HG02938 (cell line): ENCODE data around the gene IL1R1.

Experiments
- ATAC-seq: cut with Tn5 transposase; IDR thresholded peaks from one replicate; pipeline ENCODE4 v1.9.1; 2021; ENCODE audit warnings: mild to moderate bottlenecking, moderate library complexity; ENCODE audit not compliant: unreplicated experiment

Gene IL1R1

DNA sequence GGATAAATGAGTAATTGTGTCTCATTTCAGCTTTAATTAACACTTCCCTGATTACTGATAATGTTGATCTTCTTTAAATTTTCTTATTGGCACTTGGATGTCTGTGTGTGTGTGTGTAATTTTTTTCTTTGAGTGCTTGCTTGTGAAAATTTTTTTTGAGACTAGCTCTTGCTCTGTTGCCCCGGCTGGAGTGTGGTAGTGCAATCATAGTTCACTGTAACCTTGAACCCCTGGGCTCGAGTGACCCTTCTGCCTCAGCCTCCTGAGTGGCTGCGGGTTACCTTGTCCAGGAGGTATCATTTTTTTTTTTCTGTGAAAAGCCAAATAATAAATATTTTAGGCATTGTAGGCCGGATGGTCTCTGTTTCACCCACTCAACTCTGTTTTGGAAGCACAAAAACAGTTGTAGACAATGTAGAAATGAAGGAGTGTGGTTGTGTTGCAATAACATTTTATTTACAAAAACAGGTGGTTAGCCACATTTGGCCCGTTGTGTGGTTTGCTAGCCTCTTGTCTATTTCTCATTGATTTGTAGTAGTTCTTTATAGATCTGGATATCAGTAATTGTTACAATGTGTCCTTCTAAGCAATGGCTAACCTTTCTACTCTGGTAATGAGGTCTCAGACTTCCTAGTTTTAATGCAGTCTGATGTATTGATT is 52.2 kb downstream of the IL1R1 start:
- ATAC-seq, result no peak

DNA sequence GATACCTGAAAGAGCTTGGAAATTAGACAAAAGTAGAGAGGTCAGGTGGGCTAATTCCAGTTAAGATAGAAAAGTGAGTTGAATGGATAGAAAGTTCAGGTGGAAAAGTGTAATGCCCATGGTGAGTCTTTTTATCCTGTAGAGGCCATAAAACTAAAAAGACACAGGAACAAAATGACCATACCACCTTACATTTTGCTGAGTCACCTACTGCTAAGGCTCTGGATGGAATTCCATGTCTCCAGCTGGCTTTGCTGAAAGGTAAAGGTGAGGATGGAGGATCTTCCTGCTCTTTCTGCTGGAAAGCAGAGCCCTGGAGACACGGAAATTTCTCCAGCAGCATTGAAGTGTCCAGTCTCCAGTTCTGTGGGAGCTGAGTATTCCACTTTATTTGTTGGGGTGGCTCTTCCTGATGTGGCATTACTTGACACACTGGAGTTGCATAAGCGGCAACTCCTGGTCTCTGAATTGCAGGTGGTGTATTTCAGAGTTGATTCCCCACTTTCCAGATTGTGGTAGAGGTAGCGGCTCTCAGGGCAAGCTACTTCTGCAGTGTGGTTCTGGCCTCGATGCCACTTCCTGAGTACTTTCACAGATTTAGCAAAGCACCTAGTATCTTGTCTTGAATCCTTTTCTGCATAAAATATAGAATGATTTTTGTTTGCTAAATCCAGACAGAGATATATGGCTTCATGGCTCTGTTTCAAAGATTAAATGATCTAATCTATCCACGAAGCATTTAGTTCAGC is 55.0 kb downstream of the IL1R1 start:
- no peak for ATAC-seq

DNA sequence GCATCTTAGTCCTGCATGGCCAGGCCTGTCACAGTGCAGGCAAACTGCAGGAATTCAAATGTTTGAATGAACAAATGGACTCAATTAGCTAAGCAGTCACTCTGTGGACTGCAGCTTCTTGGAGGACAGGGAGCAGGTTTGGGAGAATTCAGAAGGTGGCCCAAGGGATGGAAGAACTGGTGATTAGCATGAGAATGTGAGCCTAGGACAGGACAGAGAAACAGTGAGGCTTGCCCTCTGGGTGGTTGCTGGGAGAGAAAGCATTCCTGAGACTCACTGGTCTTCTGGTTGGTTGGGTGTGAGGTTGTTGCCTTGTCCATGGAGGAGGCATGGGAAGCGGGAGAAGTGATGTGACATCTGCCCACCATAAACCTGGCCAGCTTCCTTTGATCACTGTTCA is 58.0 kb downstream of the IL1R1 start:
- ATAC-seq, result no peak

GRCh38 chr2:102204638-102205037 is 62.1 kb downstream of the IL1R1 start:
- ATAC-seq, result no peak

GRCh38 chr2:102206666-102207341 is 64.3 kb downstream of the IL1R1 start:
- ATAC-seq, result no peak

GRCh38 chr2:102208774-102209173 is 66.2 kb downstream of the IL1R1 start:
- no peak for ATAC-seq

- ATAC-seq, result no peak
These were observed 66.9 kb downstream of the IL1R1 start for GRCh38 chr2:102209474-102209873.

DNA sequence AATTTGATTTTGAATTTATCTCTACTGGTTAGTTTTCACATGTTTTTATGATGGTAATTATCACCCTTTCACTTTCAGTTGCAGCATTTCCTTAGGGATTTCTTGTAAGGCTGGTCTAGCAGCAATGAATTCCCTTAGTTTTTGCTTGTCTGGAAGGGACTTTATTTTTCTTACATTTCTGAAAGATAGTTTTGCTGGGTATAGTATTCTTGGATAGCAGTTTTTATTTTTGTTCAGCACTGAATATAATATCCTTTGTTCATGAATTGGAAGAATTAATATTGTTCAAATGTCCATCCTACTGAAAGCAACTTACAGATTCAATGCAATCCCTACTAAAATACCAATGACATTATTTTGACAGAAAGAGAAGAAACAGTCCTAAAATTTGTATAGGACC is 74.5 kb downstream of the IL1R1 start:
- no peak for ATAC-seq

DNA sequence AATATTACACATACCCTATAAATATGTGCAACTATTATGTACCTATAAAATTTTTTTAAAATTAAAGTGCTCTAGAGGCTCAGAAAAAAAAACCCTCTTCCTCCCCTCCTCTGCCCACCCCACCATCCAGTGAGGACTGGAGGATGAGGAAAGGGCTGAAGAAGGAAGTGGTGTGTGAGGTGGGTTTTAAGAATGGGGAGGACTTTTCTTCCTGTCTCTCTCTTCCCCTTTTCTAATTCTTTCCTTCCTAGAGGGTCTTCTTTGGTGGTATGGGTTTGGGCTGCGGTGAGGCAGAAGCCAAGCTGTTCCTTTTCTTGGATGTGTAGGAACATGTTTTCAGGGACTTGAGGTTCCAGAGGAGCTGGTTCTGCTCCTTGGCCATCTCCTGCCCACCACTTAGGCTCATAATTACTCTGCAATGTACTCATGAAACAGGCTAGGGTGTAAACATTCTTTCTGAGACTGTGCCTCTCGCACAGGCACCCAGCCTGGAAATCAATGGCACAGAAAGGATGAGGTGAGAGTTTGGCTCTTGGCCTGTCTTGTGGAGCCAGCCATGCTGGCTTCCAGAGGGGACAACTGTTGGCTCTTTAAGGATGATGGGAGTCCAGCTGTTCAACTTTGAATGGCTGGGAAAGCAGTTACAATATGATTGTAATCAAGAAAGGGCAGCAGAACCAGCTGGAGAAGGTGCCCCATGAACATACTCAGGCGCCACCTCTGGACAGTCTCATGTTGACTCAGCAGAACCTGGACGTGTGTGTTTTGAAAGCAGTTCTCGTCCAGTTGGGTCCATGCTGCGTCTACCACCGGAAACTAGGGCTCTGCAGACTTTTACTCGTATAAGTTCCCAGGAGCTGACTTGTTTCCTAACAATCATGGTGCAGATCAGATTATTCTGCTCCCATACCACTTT is 82.5 kb downstream of the IL1R1 start:
- ATAC-seq, result no peak

- no peak for ATAC-seq
These were observed 83.6 kb downstream of the IL1R1 start for GRCh38 chr2:102226171-102226570.

- ATAC-seq, result no peak
These were observed 84.3 kb downstream of the IL1R1 start for GRCh38 chr2:102226612-102227391.

DNA sequence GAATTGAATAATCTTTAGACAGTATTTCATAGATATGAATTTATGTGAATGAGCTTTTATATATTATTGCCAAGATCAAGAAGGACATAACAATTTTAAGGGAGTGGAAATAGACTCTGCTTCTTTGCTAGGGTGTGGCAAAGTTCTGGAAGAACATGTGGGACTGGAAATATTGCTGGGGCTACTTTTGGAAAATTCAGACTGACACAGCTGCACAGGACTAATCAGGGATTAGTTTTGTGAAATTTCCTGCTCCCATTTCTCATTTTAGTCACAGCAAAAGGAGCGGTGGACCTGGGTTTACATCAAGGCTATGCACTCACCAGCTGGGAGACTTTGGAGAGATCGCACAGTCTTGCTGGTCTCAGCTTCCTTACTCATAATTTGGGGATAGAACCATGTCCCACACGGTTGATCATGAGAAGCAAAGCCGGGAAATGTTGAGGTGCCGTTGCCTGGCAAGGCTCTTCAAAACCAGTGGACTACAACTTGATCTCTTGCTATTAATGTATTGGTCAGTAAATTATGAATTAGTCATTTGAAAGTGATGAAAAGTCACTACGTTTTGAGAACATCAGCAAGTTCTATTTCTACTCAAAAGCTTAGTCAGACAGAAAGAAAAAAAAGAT is 86.7 kb downstream of the IL1R1 start:
- no peak for ATAC-seq
